AG04450 (cell line): ENCODE data around the gene LIX1L. TPM values are rescaled to one million over a fixed set of nuclear protein-coding genes. Genes with fewer than 3 reads are reported as not detected.

Source experiments
- CTCF ChIA-PET: fragments of 300-600, 350-600 bp; formaldehyde crosslinking; extraction: SDS; loops from one replicate; lab custom pipeline; 2022; ENCODE audit warnings: antibody characterized with exemption, inconsistent platforms; lab: Charles Lee
- POLR2A ChIA-PET: fragments of 350-600 bp; formaldehyde crosslinking; extraction: SDS; loops from one replicate; lab custom pipeline; 2021; ENCODE audit warnings: antibody characterized with exemption, inconsistent platforms; lab: Yijun Ruan, JAX
- DNase-seq: peaks from one replicate; pipeline ENCODE4 v3.0.0-alpha.2; 2011; ENCODE audit warnings: low read depth, low spot score
- H3K27ac ChIP-seq: one replicate; pipeline ENCODE4 v1.5.1; 2012; ENCODE audit warnings: low read depth, low read length, control low read depth
- H3K27me3 ChIP-seq: one replicate; pipeline ENCODE4 v1.6.0; 2012; ENCODE audit warnings: low read length; ENCODE audit not compliant: control insufficient read depth, insufficient read depth
- H3K4me3 ChIP-seq: 2 replicates; pipeline ENCODE4 v1.5.1; 2011; ENCODE audit warnings: mild to moderate bottlenecking, low read depth, low read length, control low read depth
- H3K9me3 ChIP-seq: 2 replicates; pipeline ENCODE4 v1.5.1; 2012; ENCODE audit warnings: low read length; ENCODE audit not compliant: control insufficient read depth, insufficient read depth
- polyA plus RNA-seq: library from polyadenylated mRNA; depleted of rRNA; stranded (reverse); fragments of >200 nt; gene quantifications from 2 replicates; pipeline ENCODE4 v1.2.3, GENCODE V29; 2011
- TF ChIP-seq, protein P1 (sequence below): IDR thresholded peaks from 2 replicates; pipeline ENCODE4 v1.5.1; 2011; ENCODE audit warnings: low read depth, low read length, control low read depth, inconsistent platforms

The LIX1L gene
- polyA plus RNA-seq, 1 experiment = 47.2 TPM

DNA sequence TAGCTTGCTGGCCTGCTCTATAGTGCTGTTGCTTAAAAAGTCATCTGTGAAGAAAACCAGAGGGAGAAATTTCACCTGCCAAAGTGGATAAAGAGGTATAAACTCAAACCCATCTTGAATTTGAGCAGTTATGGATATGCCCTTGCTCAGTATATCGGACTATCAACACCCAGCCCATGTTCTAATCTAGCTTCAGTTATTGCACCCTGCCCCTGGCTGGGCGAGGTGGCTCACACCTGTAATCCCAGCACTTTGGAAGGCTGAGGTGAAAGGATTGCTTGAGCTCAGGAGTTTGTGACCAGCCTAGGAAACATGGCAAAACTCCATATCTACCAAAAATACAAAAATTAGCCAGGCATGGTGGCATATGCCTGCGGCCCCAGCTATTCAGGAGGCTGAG lies 13.3 kb downstream of the LIX1L start:
- ChIA-PET CTCF (interaction anchor here (0.5 to 1.6 kb wide), 3 partner anchors 17 to 99 kb away, joined by 3 to 4 read pairs (median 4); partner anchors contain the start of genes NUDT17 and RBM8A), POLR2A (interaction anchor here (1.5 kb wide), 1 partner anchor 17 kb away, joined by 5 read pairs; the partner anchor contains the start of gene RBM8A)
- no peak overlapping the region for H3K4me3 ChIP-seq
- no peak for DNase-seq
- H3K27me3 ChIP-seq = no peaks in the 10 kb centered on the region
- H3K27ac ChIP-seq = no peak overlapping the region
- TF ChIP-seq, protein P1, sequence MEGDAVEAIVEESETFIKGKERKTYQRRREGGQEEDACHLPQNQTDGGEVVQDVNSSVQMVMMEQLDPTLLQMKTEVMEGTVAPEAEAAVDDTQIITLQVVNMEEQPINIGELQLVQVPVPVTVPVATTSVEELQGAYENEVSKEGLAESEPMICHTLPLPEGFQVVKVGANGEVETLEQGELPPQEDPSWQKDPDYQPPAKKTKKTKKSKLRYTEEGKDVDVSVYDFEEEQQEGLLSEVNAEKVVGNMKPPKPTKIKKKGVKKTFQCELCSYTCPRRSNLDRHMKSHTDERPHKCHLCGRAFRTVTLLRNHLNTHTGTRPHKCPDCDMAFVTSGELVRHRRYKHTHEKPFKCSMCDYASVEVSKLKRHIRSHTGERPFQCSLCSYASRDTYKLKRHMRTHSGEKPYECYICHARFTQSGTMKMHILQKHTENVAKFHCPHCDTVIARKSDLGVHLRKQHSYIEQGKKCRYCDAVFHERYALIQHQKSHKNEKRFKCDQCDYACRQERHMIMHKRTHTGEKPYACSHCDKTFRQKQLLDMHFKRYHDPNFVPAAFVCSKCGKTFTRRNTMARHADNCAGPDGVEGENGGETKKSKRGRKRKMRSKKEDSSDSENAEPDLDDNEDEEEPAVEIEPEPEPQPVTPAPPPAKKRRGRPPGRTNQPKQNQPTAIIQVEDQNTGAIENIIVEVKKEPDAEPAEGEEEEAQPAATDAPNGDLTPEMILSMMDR = no peak
- H3K9me3 ChIP-seq = no peaks in the 10 kb centered on the region

DNA sequence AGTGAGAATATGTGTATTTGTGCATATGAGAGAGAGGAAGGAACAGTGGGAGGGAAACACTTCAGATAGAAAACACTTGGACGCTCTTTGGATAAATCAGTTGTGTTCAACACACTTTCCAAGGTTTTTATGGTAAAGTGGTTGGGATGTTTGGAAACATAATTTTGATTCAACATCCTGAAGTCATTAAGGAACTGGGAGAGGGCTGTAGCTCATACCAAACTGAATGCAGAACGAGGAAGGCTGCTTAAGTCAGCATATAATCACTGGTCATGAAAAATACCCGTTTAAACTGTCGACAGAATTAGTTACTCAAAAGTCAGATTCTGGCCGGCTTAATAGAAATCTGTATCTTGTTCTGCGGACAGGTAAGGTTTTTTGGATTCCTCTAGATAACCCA lies 14.9 kb downstream of the LIX1L start:
- Histone ChIP-seq H3K27me3 (no peaks in the 10 kb centered on the region), H3K9me3 (no peaks in the 10 kb centered on the region), H3K4me3 (no peak overlapping the region), H3K27ac (no peak overlapping the region)
- POLR2A ChIA-PET = no interaction called here
- DNase-seq = no peak
- CTCF ChIA-PET = interaction anchor here (0.6 to 1.5 kb wide), 3 partner anchors 10 to 34 kb away, joined by 3 to 6 read pairs (median 3); partner anchors contain the start of genes ITGA10 and RBM8A
- TF ChIP-seq, protein P1 = no peak

DNA sequence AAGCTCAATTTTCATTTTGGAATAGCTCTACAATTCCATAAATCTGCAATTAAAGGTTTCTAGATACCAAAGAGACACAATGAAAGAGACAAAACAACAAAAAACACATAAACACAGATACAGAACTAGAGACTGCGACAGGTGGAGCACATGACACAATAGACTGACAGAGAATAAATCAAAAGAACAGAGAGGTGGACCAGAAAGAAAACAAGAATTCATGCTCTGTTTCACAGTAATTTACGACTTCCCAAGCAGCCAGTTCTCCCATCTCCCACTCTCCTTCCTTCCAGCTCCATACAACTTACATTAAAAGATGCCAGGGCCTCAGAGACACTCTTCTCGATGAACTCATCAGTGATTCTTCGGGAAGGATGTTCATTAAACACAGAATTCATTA lies 15.4 kb downstream of the LIX1L start:
- H3K27ac ChIP-seq = no peak overlapping the region
- H3K4me3 ChIP-seq = no peak overlapping the region
- ChIA-PET POLR2A (no interaction called here), CTCF (interaction anchor here (0.6 to 1.3 kb wide), 3 partner anchors 10 to 50 kb away, joined by 3 read pairs; partner anchors contain the start of gene RBM8A)
- DNase-seq = no peak
- no peaks in the 10 kb centered on the region for H3K9me3 ChIP-seq
- H3K27me3 ChIP-seq = no peaks in the 10 kb centered on the region
- TF ChIP-seq, protein P1 = no peak

DNA sequence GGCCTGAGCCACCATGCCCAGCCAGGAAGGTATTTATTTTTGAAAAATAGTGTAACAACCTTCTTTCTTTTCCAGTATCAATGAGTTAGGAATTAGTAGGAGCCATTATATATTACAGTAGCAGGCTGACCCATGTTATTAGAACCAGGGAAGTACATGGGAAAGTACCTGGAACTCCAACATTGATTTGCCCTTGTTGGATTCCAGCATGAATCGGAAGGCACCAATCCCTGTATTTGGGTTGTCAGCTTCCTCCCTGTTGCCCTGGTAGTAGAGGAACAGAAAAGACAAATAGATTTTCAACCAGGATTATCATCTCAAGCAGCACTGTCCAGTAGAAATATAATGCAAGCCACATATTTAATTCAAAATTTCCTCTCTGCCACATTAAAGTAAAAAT lies 20.4 kb downstream of the LIX1L start:
- TF ChIP-seq, protein P1 = no peak
- DNase-seq = no peak
- Histone ChIP-seq H3K9me3 (no peaks in the 10 kb centered on the region), H3K27me3 (no peaks in the 10 kb centered on the region), H3K27ac (no peak overlapping the region), H3K4me3 (no peak overlapping the region)
- ChIA-PET CTCF (interaction anchor here (1.5 to 2.4 kb wide), 3 partner anchors 10 to 70 kb away, joined by 3 to 6 read pairs (median 3); partner anchors contain the start of genes ITGA10 and RBM8A), POLR2A (no interaction called here)

DNA sequence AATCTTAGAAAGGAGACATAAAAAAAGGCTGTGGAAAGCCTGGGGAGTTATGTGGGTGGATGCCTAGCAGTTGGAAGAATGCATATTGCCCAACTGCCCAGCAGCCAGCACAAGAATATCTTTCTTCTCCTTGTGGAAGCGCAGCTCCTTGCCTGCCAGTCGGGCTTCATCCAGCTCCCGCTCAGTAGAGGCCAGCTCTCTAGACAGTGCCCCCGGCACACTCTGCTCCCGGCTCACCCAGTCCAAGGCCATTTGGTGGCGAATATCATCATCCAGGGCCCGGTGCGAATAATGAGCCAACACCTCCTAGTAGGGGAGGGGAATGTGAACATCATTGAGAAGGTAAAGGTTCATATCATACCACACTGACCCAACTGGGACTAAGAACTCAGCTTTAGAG lies 21.6 kb downstream of the LIX1L start:
- H3K4me3 ChIP-seq = no peak overlapping the region
- no peaks in the 10 kb centered on the region for H3K27me3 ChIP-seq
- ChIA-PET CTCF (interaction anchor here (1.1 to 2.4 kb wide), 2 partner anchors 10 to 27 kb away, joined by 3 to 6 read pairs; partner anchors contain the start of gene ITGA10), POLR2A (interaction anchor here (1.1 kb wide), 1 partner anchor 9 kb away, joined by 4 read pairs; the partner anchor contains the start of gene RBM8A)
- no peaks in the 10 kb centered on the region for H3K9me3 ChIP-seq
- TF ChIP-seq, protein P1 = no peak
- H3K27ac ChIP-seq = no peak overlapping the region
- DNase-seq = no peak
